Naive thymus-derived CD8-positive, alpha-beta T cell (primary cell): ENCODE results near the gene CD47. TPM values are rescaled to one million over a fixed set of nuclear protein-coding genes. Genes with fewer than 3 reads are reported as not detected.

ENCODE experiments used
- ATAC-seq, 2 donors: fragments of 150-1000 bp; cut with Tn5 transposase in 1 of 2; sonication (Bioruptor Pico), chemical (Tn5 transposase) in 1 of 2; 1 replicate in 1 of 2; 2 replicates in 1 of 2; pipeline ENCODE4 v1.10.0; 2021; ENCODE audit warnings: mild to moderate bottlenecking in 2 of 2, moderate library complexity in 2 of 2
- POLR2A ChIA-PET: fragments of 350-600 bp; sonication (Branson Sonifier 250); formaldehyde crosslinking; loops from one replicate; lab custom pipeline; 2021; ENCODE audit warnings: antibody characterized with exemption; lab: Charles Lee
- DNase-seq, 10 donors: peaks; one replicate each; pipeline versions ENCODE4 v3.0.0 to v3.0.0-alpha.2; 2020 to 2022
- H3K27ac Mint-ChIP-seq, 10 donors: one replicate each; pipeline ENCODE4 v1.8.0; 2020 to 2022; ENCODE audit warnings: mild to moderate bottlenecking in 10 of 10, mixed read lengths in 10 of 10, moderate library complexity in 4 of 10, inconsistent platforms in 1 of 10
- H3K27me3 Mint-ChIP-seq, 5 donors: one replicate each; pipeline ENCODE4 v1.8.0; 2021 to 2022; ENCODE audit warnings: mixed read lengths in 5 of 5
- H3K36me3 Mint-ChIP-seq, 3 donors: one replicate each; pipeline ENCODE4 v1.8.0; 2020 to 2022; ENCODE audit warnings: mixed read lengths in 3 of 3, mild to moderate bottlenecking in 2 of 3, inconsistent platforms in 1 of 3
- H3K4me1 Mint-ChIP-seq, 4 donors: one replicate each; pipeline ENCODE4 v1.8.0; 2021 to 2022; ENCODE audit warnings: mixed read lengths in 4 of 4
- H3K4me3 Mint-ChIP-seq, 10 donors: one replicate each; pipeline ENCODE4 v1.8.0; 2020 to 2022; ENCODE audit warnings: mild to moderate bottlenecking in 10 of 10, mixed read lengths in 10 of 10, moderate library complexity in 6 of 10, inconsistent platforms in 1 of 10
- H3K9me3 Mint-ChIP-seq, 9 donors: one replicate each; pipeline ENCODE4 v1.8.0; 2020 to 2022; ENCODE audit warnings: mixed read lengths in 9 of 9, mild to moderate bottlenecking in 3 of 9, inconsistent platforms in 1 of 9, moderate library complexity in 1 of 9
- polyA plus RNA-seq, 3 donors: library from polyadenylated mRNA; unstranded; fragments of 300-500 nt; fragmentation: Illumina TruSeq; gene quantifications; one replicate each; pipeline ENCODE4 v1.2.3, GENCODE V29; 2021
- total RNA-seq, 8 experiments: library from RNA in 2 of 8; stranded (reverse) in 2 of 8; gene quantifications; one replicate each; pipeline ENCODE4 v1.2.3 and lab custom pipeline; 2021 to 2026

The CD47 gene
- total RNA-seq (100 to 1,000 TPM; 187 to 192 TPM), polyA plus RNA-seq (100 to 1,000 TPM; 127 to 164 (median 135) TPM), total RNA-seq (lab: John Stamatoyannopoulos, UW) (167 to 590 (median 333) reads per million in 6 experiments)

- peak; percentile 78 to 80 for ATAC-seq
- Mint-ChIP-seq H3K4me1 (peaks cover 29 to 38% (median 34%) of the 10 kb centered on the region in 4 donors), H3K27me3 (no peaks in the 10 kb centered on the region), H3K9me3 (peaks cover 0 to 4% (median 0%) of the 10 kb centered on the region in 9 donors), H3K27ac (peak within 1 kb of the TSS; percentile 97 to 100 (median 99)), H3K4me3 (peak within 1 kb of the TSS in 9 of 10 donors; percentile 92 to 100 (median 98)), H3K36me3 (peaks cover 2 to 4% (median 3%) of the 10 kb centered on the region in 3 donors)
- DNase-seq: peak; percentile 91 to 97 (median 97)
- POLR2A ChIA-PET: interaction anchor here (1.1 to 6.6 kb wide), 8 partner anchors 9 to 132 kb away, joined by 4 to 167 read pairs (median 8); partner anchors contain the start of gene IFT57
Measured at GRCh38 chr3:108090701-108091497, at the start of gene CD47. CD47 (minus strand) TSS chr3:108091031; CDS start chr3:108090908, 123 bp downstream.

GRCh38 chr3:108137460-108137814, 46.6 kb upstream of the CD47 start:
- H3K27ac Mint-ChIP-seq: peak overlapping the region in 1 of 10 donors; percentile 100
- DNase-seq: no peak

GRCh38 chr3:108136561-108137459, 46.0 kb upstream of the CD47 start:
- Mint-ChIP-seq H3K4me1 (peaks cover 23 to 66% (median 50%) of the 10 kb centered on the region in 4 donors), H3K36me3 (peaks cover 18 to 40% (median 35%) of the 10 kb centered on the region in 3 donors), H3K4me3 (no peak overlapping the region), H3K9me3 (peaks cover 0 to 6% (median 0%) of the 10 kb centered on the region in 9 donors), H3K27ac (peak overlapping the region in 5 of 10 donors; percentile 9 to 100 (median 28)), H3K27me3 (no peaks in the 10 kb centered on the region)
- POLR2A ChIA-PET: interaction anchor here (1.4 kb wide), 1 partner anchor 10 kb away, joined by 5 read pairs; no protein-coding TSS in a partner anchor
- DNase-seq: no peak
- no peak for ATAC-seq

More at GRCh38 chr3:108137460-108137814, 46.6 kb upstream of the CD47 start:
- Mint-ChIP-seq H3K36me3 (peaks cover 15 to 37% (median 33%) of the 10 kb centered on the region in 3 donors), H3K27me3 (no peaks in the 10 kb centered on the region), H3K9me3 (peaks cover 0 to 6% (median 0%) of the 10 kb centered on the region in 9 donors), H3K4me3 (no peak overlapping the region), H3K4me1 (peaks cover 21 to 62% (median 47%) of the 10 kb centered on the region in 4 donors)
- POLR2A ChIA-PET: interaction anchor here (1.4 kb wide), 1 partner anchor 11 kb away, joined by 5 read pairs; no protein-coding TSS in a partner anchor
- no peak for ATAC-seq

- peak overlapping the region; percentile 27 to 75 (median 51) for H3K4me3 Mint-ChIP-seq
- H3K27ac Mint-ChIP-seq: peak overlapping the region; percentile 49 to 100 (median 80)
- H3K36me3 Mint-ChIP-seq: peaks cover 23 to 46% (median 45%) of the 10 kb centered on the region in 3 donors
- H3K4me1 Mint-ChIP-seq: peaks cover 31 to 83% (median 68%) of the 10 kb centered on the region in 4 donors
- POLR2A ChIA-PET: interaction anchor here (1.4 kb wide), 1 partner anchor 9 kb away, joined by 5 read pairs; no protein-coding TSS in a partner anchor
- DNase-seq: no peak
- ATAC-seq: peak in 1 of 2 donors; percentile 59
- H3K27me3 Mint-ChIP-seq: no peaks in the 10 kb centered on the region
- H3K9me3 Mint-ChIP-seq: peaks cover 0 to 2% (median 0%) of the 10 kb centered on the region in 9 donors
Measured at GRCh38 chr3:108134555-108134880, 43.7 kb upstream of the CD47 start.

GRCh38 chr3:108133858-108134554, 43.2 kb upstream of the CD47 start:
- POLR2A ChIA-PET: interaction anchor here (1.4 to 2.8 kb wide), 3 partner anchors 9 to 58 kb away, joined by 3 to 8 read pairs (median 5); no protein-coding TSS in a partner anchor
- Mint-ChIP-seq H3K4me1 (peaks cover 31 to 88% (median 72%) of the 10 kb centered on the region in 4 donors), H3K27me3 (no peaks in the 10 kb centered on the region)

GRCh38 chr3:108133048-108133369, 42.2 kb upstream of the CD47 start:
- Mint-ChIP-seq H3K36me3 (peaks cover 23 to 46% (median 39%) of the 10 kb centered on the region in 3 donors), H3K27me3 (no peaks in the 10 kb centered on the region), H3K9me3 (peaks cover 0 to 8% (median 0%) of the 10 kb centered on the region in 9 donors), H3K27ac (peak overlapping the region in 4 of 10 donors; percentile 2 to 100 (median 66)), H3K4me3 (peak overlapping the region in 8 of 10 donors; percentile 9 to 74 (median 49)), H3K4me1 (peaks cover 35 to 93% (median 81%) of the 10 kb centered on the region in 4 donors)
- ATAC-seq: no peak
- DNase-seq: no peak
- POLR2A ChIA-PET: interaction anchor here (0.6 to 2.8 kb wide), 5 partner anchors 11 to 154 kb away, joined by 3 to 8 read pairs (median 3); no protein-coding TSS in a partner anchor

More at GRCh38 chr3:108133858-108134554, 43.2 kb upstream of the CD47 start:
- no peak for DNase-seq
- Mint-ChIP-seq H3K9me3 (peaks cover 0 to 2% (median 0%) of the 10 kb centered on the region in 9 donors), H3K4me3 (peak overlapping the region; percentile 27 to 75 (median 51)), H3K27ac (peak overlapping the region; percentile 49 to 100 (median 80)), H3K36me3 (peaks cover 23 to 45% (median 42%) of the 10 kb centered on the region in 3 donors)
- ATAC-seq: peak in 1 of 2 donors; percentile 51

GRCh38 chr3:108131475-108132134, 40.8 kb upstream of the CD47 start:
- Mint-ChIP-seq H3K9me3 (peaks cover 0 to 12% (median 0%) of the 10 kb centered on the region in 9 donors), H3K36me3 (peaks cover 23 to 43% (median 33%) of the 10 kb centered on the region in 3 donors), H3K4me1 (peaks cover 38 to 96% (median 87%) of the 10 kb centered on the region in 4 donors)

GRCh38 chr3:108130701-108131474, 40.1 kb upstream of the CD47 start:
- peaks cover 0 to 12% (median 0%) of the 10 kb centered on the region in 9 donors for H3K9me3 Mint-ChIP-seq
- DNase-seq: no peak
- H3K4me1 Mint-ChIP-seq: peaks cover 41 to 95% (median 88%) of the 10 kb centered on the region in 4 donors
- peak overlapping the region in 3 of 10 donors; percentile 67 to 100 (median 82) for H3K27ac Mint-ChIP-seq
- POLR2A ChIA-PET: no interaction called here
- peak overlapping the region in 6 of 10 donors; percentile 8 to 52 (median 36) for H3K4me3 Mint-ChIP-seq
- no peak for ATAC-seq
- peaks cover 16 to 35% (median 26%) of the 10 kb centered on the region in 3 donors for H3K36me3 Mint-ChIP-seq
- H3K27me3 Mint-ChIP-seq: no peaks in the 10 kb centered on the region

More at GRCh38 chr3:108131475-108132134, 40.8 kb upstream of the CD47 start:
- ATAC-seq: no peak
- POLR2A ChIA-PET: interaction anchor here (2.8 kb wide), 1 partner anchor 42 kb away, joined by 8 read pairs; no protein-coding TSS in a partner anchor
- Mint-ChIP-seq H3K27me3 (no peaks in the 10 kb centered on the region), H3K27ac (peak overlapping the region in 6 of 10 donors; percentile 11 to 100 (median 52)), H3K4me3 (peak overlapping the region in 7 of 10 donors; percentile 8 to 55 (median 38))
- DNase-seq: no peak

- Mint-ChIP-seq H3K9me3 (peaks cover 0 to 12% (median 0%) of the 10 kb centered on the region in 9 donors), H3K4me3 (peak overlapping the region in 2 of 10 donors; percentile 6 to 50), H3K27ac (peak overlapping the region in 5 of 10 donors; percentile 5 to 100 (median 36)), H3K36me3 (peaks cover 9 to 30% (median 20%) of the 10 kb centered on the region in 3 donors), H3K27me3 (no peaks in the 10 kb centered on the region), H3K4me1 (peaks cover 43 to 96% (median 88%) of the 10 kb centered on the region in 4 donors)
- POLR2A ChIA-PET: interaction anchor here (9.7 kb wide), 1 partner anchor 38 kb away, joined by 167 read pairs; the partner anchor contains the start of gene CD47
- no peak for ATAC-seq
- no peak for DNase-seq
Measured at GRCh38 chr3:108130236-108130635, 39.4 kb upstream of the CD47 start.
